Neural progenitor cell (in vitro differentiated cells): ENCODE measurements around the gene BTBD9.

Experiments used
- EZH2 ChIP-seq: fragments of 200-600 bp; sonication (generic); IDR thresholded peaks from 2 replicates; pipeline ENCODE4 v1.6.1; 2017; ENCODE audit warnings: antibody characterized with exemption, mild to moderate bottlenecking, moderate library complexity
- EZH2phosphoT487 ChIP-seq: fragments of 200-600 bp; sonication (generic); IDR thresholded peaks from 2 replicates; pipeline ENCODE4 v1.6.1; 2017; ENCODE audit warnings: antibody characterized with exemption
- TF ChIP-seq, protein P1 (sequence below): fragments of 200-600 bp; sonication (generic); IDR thresholded peaks from 2 replicates; pipeline ENCODE4 v1.5.1; 2017; ENCODE audit warnings: antibody characterized with exemption, mild to moderate bottlenecking

DNA sequence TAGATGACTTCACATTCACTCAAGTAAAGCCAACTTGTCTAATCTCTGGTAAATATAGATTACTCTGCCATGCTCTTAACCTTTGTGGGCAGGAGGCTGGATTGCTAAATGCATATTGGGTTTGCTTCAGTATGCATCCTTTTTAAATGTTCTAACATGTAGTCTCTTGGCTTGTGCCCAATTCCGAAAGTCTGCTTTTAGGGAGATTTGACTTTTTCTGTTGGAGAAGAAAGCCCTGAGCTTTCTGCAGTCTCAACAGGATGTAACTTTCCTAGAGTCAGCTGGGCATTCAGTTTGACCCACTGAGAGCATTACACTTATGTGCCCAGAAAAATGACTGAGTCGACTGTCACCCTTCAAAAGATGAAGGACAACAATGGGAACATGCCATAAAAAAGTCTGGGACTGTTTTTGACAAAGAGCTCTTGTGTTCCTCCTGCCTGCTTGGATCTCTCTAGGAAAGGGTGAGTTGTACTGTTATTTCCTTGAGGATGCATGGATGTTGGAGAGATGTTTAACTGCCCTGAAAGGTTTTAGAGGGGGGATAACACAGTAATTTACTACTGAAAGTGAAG is 520.9 kb downstream of the BTBD9 start:
- TF ChIP-seq, protein P1, sequence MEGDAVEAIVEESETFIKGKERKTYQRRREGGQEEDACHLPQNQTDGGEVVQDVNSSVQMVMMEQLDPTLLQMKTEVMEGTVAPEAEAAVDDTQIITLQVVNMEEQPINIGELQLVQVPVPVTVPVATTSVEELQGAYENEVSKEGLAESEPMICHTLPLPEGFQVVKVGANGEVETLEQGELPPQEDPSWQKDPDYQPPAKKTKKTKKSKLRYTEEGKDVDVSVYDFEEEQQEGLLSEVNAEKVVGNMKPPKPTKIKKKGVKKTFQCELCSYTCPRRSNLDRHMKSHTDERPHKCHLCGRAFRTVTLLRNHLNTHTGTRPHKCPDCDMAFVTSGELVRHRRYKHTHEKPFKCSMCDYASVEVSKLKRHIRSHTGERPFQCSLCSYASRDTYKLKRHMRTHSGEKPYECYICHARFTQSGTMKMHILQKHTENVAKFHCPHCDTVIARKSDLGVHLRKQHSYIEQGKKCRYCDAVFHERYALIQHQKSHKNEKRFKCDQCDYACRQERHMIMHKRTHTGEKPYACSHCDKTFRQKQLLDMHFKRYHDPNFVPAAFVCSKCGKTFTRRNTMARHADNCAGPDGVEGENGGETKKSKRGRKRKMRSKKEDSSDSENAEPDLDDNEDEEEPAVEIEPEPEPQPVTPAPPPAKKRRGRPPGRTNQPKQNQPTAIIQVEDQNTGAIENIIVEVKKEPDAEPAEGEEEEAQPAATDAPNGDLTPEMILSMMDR, result no peak
- TF ChIP-seq EZH2 (no peak), EZH2phosphoT487 (no peak)
